Psoas muscle (tissue), 8 donors: ENCODE results near the gene IQGAP2. TPM values are rescaled to one million over a fixed set of nuclear protein-coding genes. Genes with fewer than 3 reads are reported as not detected.

Experiments used
- ATAC-seq, 4 donors: fragments of 200-7000 bp; cut with Tn5 transposase; one replicate each; pipeline ENCODE4 v1.9.1; 2020; ENCODE audit warnings: moderate library complexity in 3 of 4, mild to moderate bottlenecking in 2 of 4
- DNase-seq, 2 donors: peaks; one replicate each; pipeline ENCODE4 v3.0.0-alpha.2; 2020
- H3K27ac ChIP-seq: fragments of 200-600 bp; one replicate; pipeline ENCODE4 v1.8.0; 2022
- H3K27me3 ChIP-seq, 3 donors: fragments of 200-600 bp in 1 of 3; one replicate each; pipeline versions ENCODE4 v1.6.1 to v1.8.0; 2013 to 2022; ENCODE audit warnings: low read length in 2 of 3, mild to moderate bottlenecking in 2 of 3, moderate library complexity in 1 of 3; ENCODE audit not compliant: insufficient read depth in 3 of 3
- H3K36me3 ChIP-seq, 2 donors: fragments of 200-600 bp in 1 of 2; one replicate each; pipeline versions ENCODE4 v1.6.1 to v1.8.0; 2013 to 2022; ENCODE audit warnings: low read depth in 1 of 2, mild to moderate bottlenecking in 1 of 2, moderate library complexity in 1 of 2; ENCODE audit not compliant: insufficient read depth in 1 of 2
- H3K4me1 ChIP-seq: fragments of 200-600 bp; one replicate; pipeline ENCODE4 v1.8.0; 2022
- H3K4me3 ChIP-seq: fragments of 200-600 bp; one replicate; pipeline ENCODE4 v1.8.0; 2022; ENCODE audit warnings: mild to moderate bottlenecking
- H3K9me3 ChIP-seq: fragments of 200-600 bp; one replicate; pipeline ENCODE4 v1.8.0; 2022
- CTCF ChIP-seq: fragments of 200-600 bp; IDR thresholded peaks from one replicate; pipeline ENCODE4 v1.8.0; 2022; ENCODE audit warnings: antibody characterized with exemption
- WGBS, 3 donors: extraction: QIAGEN DNeasy Blood & Tissue Kit; methylation state at CpG; one replicate each; pipeline versions ENCODE4 v1.1.6 to v1.1.7; 2013; 5-methylcytosine and 5-hydroxymethylcytosine counted together
- intact Hi-C, 2 donors: fragments of 100-400 bp; cut with DNase I; formaldehyde crosslinking; loops; one replicate each; pipeline versions ENCODE4 v1.11.0 to v1.14.2; 2022
- polyA plus RNA-seq, 3 donors: library from polyadenylated mRNA; stranded (reverse); fragments of 200-250 nt; gene quantifications; one replicate each; pipeline ENCODE4 v1.2.3, GENCODE V29; 2013
- total RNA-seq, 4 donors: library from RNA; stranded (reverse); fragmentation: NEBNext Ultra II Directional in 2 of 4; extraction: Animal tissue kit (Norgen Biotek cat#: 25700) in 2 of 4; gene quantifications; one replicate each; pipeline versions ENCODE4 v1.2.1 to v1.2.4, GENCODE V29; 2021 to 2023
- donor health status: healthy with polysubstance abuse.
- donor health status: DM: no; HTN: no; CAD: no; lungs with moderate emphysema.
- donor health status: Bipolar disorder and iron deficiency.
- donor health status: healthy.
- donor health status: DM: yes; HTN: yes; CAD: no.
- donor health status: DM: no; HTN: no; CAD: no.
- donor health status: DM: no; HTN: no; CAD: no.
- donor health status: DM: yes; HTN: yes; CAD: no.

IQGAP2 gene
- total and polyA plus RNA-seq, 7 donors: 0.52 to 4.3 (median 1.4) TPM

GRCh38 chr5:76669245-76669644 is 266.2 kb downstream of the IQGAP2 start:
- H3K4me1 ChIP-seq: no peaks in the 10 kb centered on the region
- H3K27me3 ChIP-seq: no peaks in the 10 kb centered on the region
- H3K36me3 ChIP-seq: no peaks in the 10 kb centered on the region
- no peak overlapping the region for H3K4me3 ChIP-seq
- ATAC-seq: no peak
- no peak for TF ChIP-seq CTCF
- H3K27ac ChIP-seq: no peak overlapping the region
- intact Hi-C loops: no loop called here
- H3K9me3 ChIP-seq: no peaks in the 10 kb centered on the region
- WGBS, 3 donors: 86 to 88% (median 87%) methylated on average over 5 of the region's 5 CpGs
- DNase-seq: no peak

GRCh38 chr5:76670508-76670907 is 267.4 kb downstream of the IQGAP2 start:
- intact Hi-C loops: no loop called here
- no peak overlapping the region for H3K4me3 ChIP-seq
- H3K36me3 ChIP-seq: no peaks in the 10 kb centered on the region
- ATAC-seq: no peak
- no peaks in the 10 kb centered on the region for H3K9me3 ChIP-seq
- no peak overlapping the region for H3K27ac ChIP-seq
- no peak for TF ChIP-seq CTCF
- no peaks in the 10 kb centered on the region for H3K4me1 ChIP-seq
- 61 to 69% (median 65%) methylated on average over 3 of the region's 3 CpGs for WGBS, 3 donors
- H3K27me3 ChIP-seq: no peaks in the 10 kb centered on the region
- no peak for DNase-seq

GRCh38 chr5:76672242-76672641 is 269.2 kb downstream of the IQGAP2 start:
- DNase-seq (no peak), ATAC-seq (no peak)
- Histone ChIP-seq H3K27ac (no peak overlapping the region), H3K27me3 (no peaks in the 10 kb centered on the region), H3K9me3 (no peaks in the 10 kb centered on the region), H3K36me3 (no peaks in the 10 kb centered on the region), H3K4me3 (no peak overlapping the region), H3K4me1 (no peaks in the 10 kb centered on the region)
- intact Hi-C loops: no loop called here
- no peak for TF ChIP-seq CTCF
- 88 to 94% (median 91%) methylated on average over 2 of the region's 2 CpGs for WGBS, 3 donors

GRCh38 chr5:76673125-76673524 is 270.0 kb downstream of the IQGAP2 start:
- H3K36me3 ChIP-seq: no peaks in the 10 kb centered on the region
- H3K9me3 ChIP-seq: no peaks in the 10 kb centered on the region
- DNase-seq (no peak), ATAC-seq (no peak)
- intact Hi-C loops: no loop called here
- H3K4me3 ChIP-seq: no peak overlapping the region
- H3K27ac ChIP-seq: no peak overlapping the region
- TF ChIP-seq CTCF: no peak
- no peaks in the 10 kb centered on the region for H3K4me1 ChIP-seq
- H3K27me3 ChIP-seq: no peaks in the 10 kb centered on the region

- no peaks in the 10 kb centered on the region for H3K9me3 ChIP-seq
- 42 to 63% (median 50%) methylated on average over 8 of the region's 8 CpGs for WGBS, 3 donors
- no peaks in the 10 kb centered on the region for H3K36me3 ChIP-seq
- no peaks in the 10 kb centered on the region for H3K4me1 ChIP-seq
- H3K27me3 ChIP-seq: no peaks in the 10 kb centered on the region
- no peak for TF ChIP-seq CTCF
- no peak overlapping the region for H3K4me3 ChIP-seq
- no peak overlapping the region for H3K27ac ChIP-seq
- DNase-seq: no peak
- ATAC-seq: no peak
- intact Hi-C loops: no loop called here
Observed at GRCh38 chr5:76674330-76675066, 271.4 kb downstream of the IQGAP2 start.
